Right lobe of liver (tissue), 4 donors: Measurements from ENCODE around the gene COL25A1.

Source experiments
- POLR2A ChIP-seq: fragments of 450-650 bp; IDR thresholded peaks from one replicate; pipeline ENCODE4 v1.6.1; 2017; ENCODE audit warnings: antibody characterized with exemption, mild to moderate bottlenecking
- TF ChIP-seq, protein P1 (sequence below), 4 donors: fragments of 200-600 bp in 3 of 4; fragments of 450-650 bp in 1 of 4; IDR thresholded peaks; one replicate each; pipeline versions ENCODE4 v1.5.1 to v1.8.0; 2016 to 2022; ENCODE audit warnings: antibody characterized with exemption in 4 of 4, mild to moderate bottlenecking in 2 of 4
- donor health status: DM: no; HTN: no; CAD: no.
- donor health status: DM: no; HTN: no; CAD: no.
- donor health status: DM: no; HTN: yes; CAD: no.

- TF ChIP-seq, protein P1, sequence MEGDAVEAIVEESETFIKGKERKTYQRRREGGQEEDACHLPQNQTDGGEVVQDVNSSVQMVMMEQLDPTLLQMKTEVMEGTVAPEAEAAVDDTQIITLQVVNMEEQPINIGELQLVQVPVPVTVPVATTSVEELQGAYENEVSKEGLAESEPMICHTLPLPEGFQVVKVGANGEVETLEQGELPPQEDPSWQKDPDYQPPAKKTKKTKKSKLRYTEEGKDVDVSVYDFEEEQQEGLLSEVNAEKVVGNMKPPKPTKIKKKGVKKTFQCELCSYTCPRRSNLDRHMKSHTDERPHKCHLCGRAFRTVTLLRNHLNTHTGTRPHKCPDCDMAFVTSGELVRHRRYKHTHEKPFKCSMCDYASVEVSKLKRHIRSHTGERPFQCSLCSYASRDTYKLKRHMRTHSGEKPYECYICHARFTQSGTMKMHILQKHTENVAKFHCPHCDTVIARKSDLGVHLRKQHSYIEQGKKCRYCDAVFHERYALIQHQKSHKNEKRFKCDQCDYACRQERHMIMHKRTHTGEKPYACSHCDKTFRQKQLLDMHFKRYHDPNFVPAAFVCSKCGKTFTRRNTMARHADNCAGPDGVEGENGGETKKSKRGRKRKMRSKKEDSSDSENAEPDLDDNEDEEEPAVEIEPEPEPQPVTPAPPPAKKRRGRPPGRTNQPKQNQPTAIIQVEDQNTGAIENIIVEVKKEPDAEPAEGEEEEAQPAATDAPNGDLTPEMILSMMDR (IDR thresholded peaks at IDR 0.05): no peak
- no peak for TF ChIP-seq POLR2A
These were observed 25.2 kb upstream of the COL25A1 start for GRCh38 chr4:109327641-109328040.
